Subcutaneous adipose tissue (tissue), 4 donors: ENCODE data around the gene ABCG1. TPM values are rescaled to one million over a fixed set of nuclear protein-coding genes. Genes with fewer than 3 reads are reported as not detected.

Source experiments
- total RNA-seq, 4 donors: library from RNA; depleted of rRNA; stranded (reverse); fragments of >200 nt; gene quantifications; one replicate each; pipeline ENCODE4 v1.1.0, GENCODE V29; 2016
- TF ChIP-seq, protein P1 (sequence below): fragments of 450-650 bp; IDR thresholded peaks from one replicate; pipeline ENCODE4 v1.5.1; 2016; ENCODE audit warnings: low read depth, mild to moderate bottlenecking, control low read depth, antibody characterized with exemption, moderate library complexity

Gene ABCG1
- total RNA-seq, 4 donors from 2014 or later = 8.6 to 34.7 (median 15.8) TPM

DNA sequence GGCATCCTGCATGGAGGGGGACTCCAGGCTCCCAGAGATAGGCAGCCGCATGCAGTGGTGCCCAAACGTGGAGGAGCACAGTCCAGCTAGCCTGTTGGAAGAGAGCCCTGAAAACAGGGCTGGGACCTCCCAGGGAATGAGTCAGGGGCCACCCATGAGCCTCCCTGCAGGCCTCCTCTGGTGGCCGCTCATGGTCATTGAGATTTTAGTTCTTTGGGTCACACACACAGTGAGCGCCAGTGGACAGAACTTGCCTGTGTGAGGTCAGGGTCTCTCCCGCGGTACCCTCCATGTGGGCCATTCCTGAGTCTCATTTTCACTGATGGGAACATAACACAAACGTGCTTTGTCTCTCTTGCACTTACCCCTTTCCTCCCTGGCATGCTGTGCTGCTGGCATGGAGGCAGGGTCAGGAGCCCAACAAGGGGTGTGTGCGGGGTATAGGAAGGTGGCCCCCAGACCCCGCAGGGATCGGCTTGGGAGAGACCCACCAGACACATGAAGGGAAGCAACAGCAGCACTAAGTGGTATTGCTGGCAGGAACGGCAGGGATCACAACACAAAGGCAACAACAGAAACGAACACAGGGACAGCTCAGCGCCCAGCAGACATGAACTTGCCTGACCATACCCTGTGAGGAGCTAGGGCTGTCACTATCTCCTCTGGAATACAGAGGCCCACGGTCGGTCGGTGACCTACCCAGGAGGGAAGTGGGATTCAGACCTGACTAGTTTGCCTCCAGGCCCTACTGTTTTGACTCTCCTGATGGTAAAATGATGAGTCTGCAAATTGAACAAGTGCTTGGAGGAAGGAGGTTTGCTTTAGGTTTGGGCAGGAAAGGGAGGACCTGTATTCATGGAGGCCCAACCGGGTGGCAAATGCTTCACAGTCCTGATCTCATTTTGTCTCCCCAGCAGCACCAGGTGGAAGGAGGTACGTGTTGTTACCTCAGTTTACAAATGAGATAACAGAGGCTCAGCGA, 31.8 kb downstream of the ABCG1 start:
- TF ChIP-seq, protein P1, sequence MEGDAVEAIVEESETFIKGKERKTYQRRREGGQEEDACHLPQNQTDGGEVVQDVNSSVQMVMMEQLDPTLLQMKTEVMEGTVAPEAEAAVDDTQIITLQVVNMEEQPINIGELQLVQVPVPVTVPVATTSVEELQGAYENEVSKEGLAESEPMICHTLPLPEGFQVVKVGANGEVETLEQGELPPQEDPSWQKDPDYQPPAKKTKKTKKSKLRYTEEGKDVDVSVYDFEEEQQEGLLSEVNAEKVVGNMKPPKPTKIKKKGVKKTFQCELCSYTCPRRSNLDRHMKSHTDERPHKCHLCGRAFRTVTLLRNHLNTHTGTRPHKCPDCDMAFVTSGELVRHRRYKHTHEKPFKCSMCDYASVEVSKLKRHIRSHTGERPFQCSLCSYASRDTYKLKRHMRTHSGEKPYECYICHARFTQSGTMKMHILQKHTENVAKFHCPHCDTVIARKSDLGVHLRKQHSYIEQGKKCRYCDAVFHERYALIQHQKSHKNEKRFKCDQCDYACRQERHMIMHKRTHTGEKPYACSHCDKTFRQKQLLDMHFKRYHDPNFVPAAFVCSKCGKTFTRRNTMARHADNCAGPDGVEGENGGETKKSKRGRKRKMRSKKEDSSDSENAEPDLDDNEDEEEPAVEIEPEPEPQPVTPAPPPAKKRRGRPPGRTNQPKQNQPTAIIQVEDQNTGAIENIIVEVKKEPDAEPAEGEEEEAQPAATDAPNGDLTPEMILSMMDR = no peak

DNA sequence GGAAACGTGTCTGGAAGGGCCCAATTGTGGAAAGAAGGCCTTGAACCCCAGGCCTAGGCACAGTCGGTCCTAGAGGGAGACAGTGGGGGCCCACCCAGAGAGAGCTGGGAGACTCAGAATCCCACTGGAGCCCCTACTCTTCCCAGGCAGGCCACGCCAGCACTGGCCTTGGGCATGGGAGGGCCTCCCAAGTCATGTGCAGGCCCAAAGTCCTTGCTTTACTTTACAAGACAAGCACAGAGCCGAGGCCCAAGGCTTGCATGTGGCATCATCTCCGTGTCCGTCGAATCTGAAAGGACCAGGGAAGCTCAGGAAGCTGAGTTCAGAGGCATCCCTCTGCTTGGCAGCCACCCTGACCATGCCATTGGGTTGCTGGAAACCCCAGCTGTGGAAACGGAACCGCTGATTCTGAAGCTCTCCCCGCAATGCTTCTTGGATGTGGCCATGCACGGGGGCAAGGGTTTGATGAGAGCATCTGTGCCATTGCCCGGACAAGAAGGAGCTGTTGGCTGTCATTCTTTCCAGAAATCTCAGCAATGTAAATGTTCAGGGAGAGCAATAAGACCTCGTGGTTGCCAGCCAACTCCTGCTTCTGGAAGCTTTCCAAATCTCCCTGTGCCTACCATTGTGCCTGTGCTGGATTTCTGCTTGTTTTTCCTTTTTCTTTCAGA, 32.8 kb downstream of the ABCG1 start:
- TF ChIP-seq, protein P1 = no peak

DNA sequence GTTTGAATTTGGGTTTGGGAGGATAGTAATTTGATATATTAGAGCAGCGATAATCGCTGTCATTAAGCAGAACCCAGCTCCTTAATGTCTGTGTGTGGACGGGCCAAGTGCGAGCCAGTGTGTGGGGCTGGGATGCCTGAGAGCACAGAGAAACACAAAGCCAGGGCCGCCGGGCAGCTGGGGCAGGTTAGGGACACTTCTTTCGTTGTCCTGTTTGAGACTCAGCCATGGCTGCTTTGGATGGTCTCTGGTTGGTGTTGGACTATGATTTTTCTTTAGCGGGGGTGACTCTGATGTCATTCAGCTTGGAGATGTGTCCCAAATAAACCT, 33.4 kb downstream of the ABCG1 start:
- TF ChIP-seq, protein P1 = no peak

DNA sequence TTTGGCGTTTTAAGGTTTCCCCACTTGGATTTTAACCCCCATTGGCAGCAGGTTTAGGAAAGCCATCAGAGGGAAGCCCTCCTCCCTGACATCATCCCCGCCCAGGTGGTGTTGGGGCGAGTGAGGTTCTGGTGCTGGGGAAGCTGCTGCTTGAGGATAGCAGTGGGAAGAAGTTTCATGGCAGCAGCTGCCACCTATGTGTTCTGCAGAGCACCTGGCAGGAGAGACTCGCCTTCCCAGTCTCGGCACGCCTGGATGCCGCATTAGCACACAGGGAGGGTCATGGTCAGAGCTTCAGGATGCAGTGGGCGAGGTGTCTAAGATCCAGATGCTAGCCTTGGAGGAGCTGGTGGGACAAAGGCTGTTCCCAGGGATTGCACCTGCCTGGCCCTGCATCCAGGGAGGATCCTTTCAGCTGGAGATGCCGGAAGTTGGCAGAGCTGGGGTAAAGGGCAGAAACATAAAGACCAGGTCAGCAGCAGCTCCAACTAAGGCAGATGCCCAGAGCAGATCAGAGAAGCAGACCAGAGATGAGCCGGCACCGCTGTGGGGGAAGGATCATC, 33.9 kb downstream of the ABCG1 start:
- TF ChIP-seq, protein P1 = no peak

DNA sequence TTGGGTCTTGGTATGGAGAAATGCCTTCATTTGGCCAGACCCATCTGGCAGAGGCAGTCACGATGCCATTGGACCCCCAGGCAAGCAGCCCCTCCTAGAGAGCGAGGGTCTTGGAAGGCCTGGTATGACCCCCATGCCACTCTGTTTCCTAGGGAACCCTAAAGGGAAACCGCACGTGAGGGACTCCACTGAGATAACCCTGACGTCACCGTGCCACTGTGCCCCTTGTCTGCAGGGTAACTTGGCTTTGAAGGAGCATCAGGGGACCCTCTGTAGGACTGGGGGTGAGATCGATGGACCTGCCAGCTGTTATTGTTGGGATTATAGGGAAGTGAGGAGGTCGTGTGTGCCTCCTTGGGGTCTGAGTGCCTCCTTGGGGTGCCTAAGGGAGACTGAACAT, 34.5 kb downstream of the ABCG1 start:
- TF ChIP-seq, protein P1 = no peak

DNA sequence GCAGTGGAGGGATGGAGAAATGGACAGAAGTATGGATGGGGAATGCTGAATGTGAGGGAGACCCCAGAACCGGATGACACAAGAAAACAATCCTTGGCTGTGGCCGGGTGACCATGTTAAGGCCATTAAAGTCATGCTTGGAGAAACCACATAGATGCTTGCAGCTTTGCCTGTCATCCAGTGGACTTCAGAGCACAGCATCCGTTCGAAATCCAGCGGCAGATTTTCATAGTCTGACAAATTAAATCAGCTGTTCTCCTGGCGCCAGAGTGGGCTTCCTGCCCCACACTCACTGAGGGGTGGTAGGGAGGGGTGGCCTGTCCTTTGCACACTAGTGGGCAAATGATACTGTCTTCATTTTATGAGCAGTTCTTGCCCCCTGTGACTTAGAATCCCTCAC, 35.1 kb downstream of the ABCG1 start:
- TF ChIP-seq, protein P1 = no peak
